GM18870 (cell line): ENCODE measurements around the gene ACOT8.

Experiments
- ATAC-seq: cut with Tn5 transposase; IDR thresholded peaks from one replicate; pipeline ENCODE4 v1.9.1; 2021; ENCODE audit warnings: moderate library complexity; ENCODE audit not compliant: unreplicated experiment

The ACOT8 gene

GRCh38 chr20:45857882-45858216, 657 bp upstream of the ACOT8 start:
- ATAC-seq = no peak

GRCh38 chr20:45853484-45853883, 3.7 kb downstream of the ACOT8 start:
- ATAC-seq = no peak

- no peak for ATAC-seq
Observed at GRCh38 chr20:45852326-45852725, 4.9 kb downstream of the ACOT8 start.

GRCh38 chr20:45851501-45851900, 5.7 kb downstream of the ACOT8 start:
- ATAC-seq = no peak

GRCh38 chr20:45850926-45851325, 6.3 kb downstream of the ACOT8 start:
- ATAC-seq = no peak

- ATAC-seq = no peak
Observed at GRCh38 chr20:45850238-45850637, 7.0 kb downstream of the ACOT8 start.

GRCh38 chr20:45848969-45849582, 8.1 kb downstream of the ACOT8 start:
- no peak for ATAC-seq

GRCh38 chr20:45848421-45848820, 8.8 kb downstream of the ACOT8 start:
- ATAC-seq = no peak

- ATAC-seq = no peak
Observed at GRCh38 chr20:45845452-45845851, 11.7 kb downstream of the ACOT8 start.

- no peak for ATAC-seq
Observed at GRCh38 chr20:45843506-45843905, 13.7 kb downstream of the ACOT8 start.

- ATAC-seq = no peak
Observed at GRCh38 chr20:45842169-45842812, 14.9 kb downstream of the ACOT8 start.

- ATAC-seq = no peak
Observed at GRCh38 chr20:45841407-45842129, 15.6 kb downstream of the ACOT8 start.

- no peak for ATAC-seq
Observed at GRCh38 chr20:45840700-45841198, 16.4 kb downstream of the ACOT8 start.

GRCh38 chr20:45836841-45837240, 20.4 kb downstream of the ACOT8 start:
- ATAC-seq = no peak

- ATAC-seq = no peak
Observed at GRCh38 chr20:45835825-45836224, 21.4 kb downstream of the ACOT8 start.

- ATAC-seq = no peak
Observed at GRCh38 chr20:45835329-45835765, 21.8 kb downstream of the ACOT8 start.

GRCh38 chr20:45834797-45835161, 22.4 kb downstream of the ACOT8 start:
- no peak for ATAC-seq

GRCh38 chr20:45833883-45834796, 23.1 kb downstream of the ACOT8 start:
- no peak for ATAC-seq

- ATAC-seq = no peak
Observed at GRCh38 chr20:45833030-45833882, 23.9 kb downstream of the ACOT8 start, which contains the start of gene SNX21. Gene SNX21 (plus strand): TSS chr20:45833799. CDS start chr20:45833920, 121 bp downstream.

- no peak for ATAC-seq
Observed at GRCh38 chr20:45832619-45833018, 24.6 kb downstream of the ACOT8 start.
